Measurements from ENCODE around the gene TBC1D4.
"Not testable (repeated sequence)": the region's sequence is repeated elsewhere in the genome, so short reads cannot be mapped to it uniquely, and the experiment has no call there.

Gene TBC1D4

DNA sequence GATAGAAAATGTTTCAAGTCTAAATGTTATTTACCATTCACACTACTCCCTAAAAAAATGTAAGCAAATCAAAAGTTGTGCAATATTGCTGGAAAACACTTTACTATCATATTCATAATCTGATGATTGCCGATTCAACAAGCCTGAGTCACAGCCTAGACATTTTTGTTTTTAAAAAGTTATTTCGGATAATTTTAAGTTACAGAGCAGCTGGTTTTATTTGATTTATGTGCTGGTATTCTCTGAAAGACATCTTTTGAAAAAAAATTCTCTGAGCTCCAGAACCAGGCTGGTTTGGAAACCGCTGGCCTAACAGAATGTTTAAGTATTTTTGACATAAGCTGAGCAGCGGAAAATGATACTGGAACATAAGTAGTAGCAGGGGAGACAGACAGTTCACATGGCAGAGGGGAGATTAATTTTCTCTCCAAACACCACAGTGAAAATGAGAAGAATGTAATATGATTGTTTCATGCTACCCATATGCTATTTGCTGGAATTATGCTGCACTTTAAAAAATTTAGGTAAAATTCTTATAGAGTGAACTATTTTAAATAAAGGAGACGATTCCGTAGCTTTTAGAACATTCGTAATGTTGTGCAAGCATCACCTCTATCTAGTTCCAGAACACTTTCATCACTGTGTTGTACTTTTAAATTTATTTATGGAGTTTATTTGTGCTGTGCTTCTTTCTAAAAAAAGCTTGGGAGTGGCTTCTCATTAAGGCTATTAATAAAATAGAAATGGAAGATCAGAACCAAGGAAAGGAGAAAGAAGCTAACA is 36.1 kb downstream of the TBC1D4 start:
- Histone ChIP-seq H3K9ac (ENCODE audit: low read depth, low read length) (peak overlapping the region; percentile 33), H3K4me2 (ENCODE audit: low read length) (peak overlapping the region; percentile 71), H3K27me3 (ENCODE audit: control insufficient read depth, insufficient read depth, low read length) (no peaks in the 10 kb centered on the region), H3K9me3 (replicated peaks; ENCODE audit: low read length) (no peaks in the 10 kb centered on the region), H3K36me3 (ENCODE audit: insufficient read depth, low read length) (no peaks in the 10 kb centered on the region), H3K4me3 (ENCODE audit: low read length) (peak overlapping the region; percentile 40), H3K4me1 (ENCODE audit: control insufficient read depth, insufficient read depth, low read length) (peaks cover 15% of the 10 kb centered on the region)

DNA sequence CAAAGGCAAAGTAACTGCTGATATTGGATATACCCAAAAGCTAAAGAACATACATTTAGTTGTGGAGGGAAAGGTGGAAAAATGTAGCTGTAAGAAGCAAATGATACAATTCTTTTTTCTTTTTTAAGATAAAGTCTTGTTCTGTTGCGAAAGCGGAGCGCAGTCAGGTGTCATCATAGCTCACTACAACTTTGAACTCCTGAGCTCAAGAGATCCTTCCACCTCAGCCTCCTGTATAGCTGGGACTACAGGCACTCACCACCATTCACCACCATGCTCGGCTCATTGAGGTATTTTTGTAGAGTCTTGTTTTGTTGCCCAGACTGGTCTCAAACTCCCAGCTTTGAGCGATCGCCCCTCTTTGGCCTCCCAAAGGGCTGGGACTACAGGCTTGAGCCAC is 38.0 kb downstream of the TBC1D4 start:
- Histone ChIP-seq H3K36me3 (ENCODE audit: insufficient read depth, low read length) (no peaks in the 10 kb centered on the region), H3K9me3 (replicated peaks; ENCODE audit: low read length) (no peaks in the 10 kb centered on the region), H3K27me3 (ENCODE audit: control insufficient read depth, insufficient read depth, low read length) (no peaks in the 10 kb centered on the region), H3K4me1 (ENCODE audit: control insufficient read depth, insufficient read depth, low read length) (peaks cover 15% of the 10 kb centered on the region), H3K4me2 (ENCODE audit: low read length) (no peak overlapping the region), H3K9ac (ENCODE audit: low read depth, low read length) (no peak overlapping the region), H3K4me3 (ENCODE audit: low read length) (no peak overlapping the region)

DNA sequence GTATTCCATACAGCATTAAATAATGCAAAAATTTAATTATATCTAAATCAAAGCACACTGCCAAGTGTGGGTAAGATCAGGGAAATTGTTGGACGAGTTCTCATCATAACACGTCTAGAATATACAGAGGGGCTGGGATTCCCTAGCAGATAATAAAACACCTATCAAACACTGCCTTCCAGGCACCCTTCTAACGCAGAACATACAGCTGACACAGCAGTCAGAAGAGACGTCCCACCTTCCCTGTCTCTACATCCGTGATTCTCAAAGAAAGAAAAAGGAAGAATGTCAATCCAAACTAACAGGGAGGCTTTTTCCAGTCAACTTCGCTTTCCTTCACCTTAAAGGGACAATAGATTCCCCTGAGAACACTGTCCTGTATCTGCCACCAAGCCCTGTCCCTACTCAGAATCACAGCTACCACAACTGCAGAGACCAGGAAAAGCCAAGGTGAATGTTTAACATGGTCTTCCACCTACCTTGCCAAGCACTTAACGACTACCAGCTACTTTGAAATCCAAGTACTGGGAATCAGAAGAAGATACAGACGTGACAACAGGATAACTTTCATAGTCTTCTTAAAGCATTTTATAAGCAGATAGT is 38.5 kb downstream of the TBC1D4 start:
- Histone ChIP-seq H3K27me3 (ENCODE audit: control insufficient read depth, insufficient read depth, low read length) (no peaks in the 10 kb centered on the region), H3K4me3 (ENCODE audit: low read length) (no peak overlapping the region), H3K4me2 (ENCODE audit: low read length) (no peak overlapping the region), H3K4me1 (ENCODE audit: control insufficient read depth, insufficient read depth, low read length) (peaks cover 15% of the 10 kb centered on the region), H3K9me3 (replicated peaks; ENCODE audit: low read length) (no peaks in the 10 kb centered on the region), H3K36me3 (ENCODE audit: insufficient read depth, low read length) (no peaks in the 10 kb centered on the region), H3K9ac (ENCODE audit: low read depth, low read length) (no peak overlapping the region)

DNA sequence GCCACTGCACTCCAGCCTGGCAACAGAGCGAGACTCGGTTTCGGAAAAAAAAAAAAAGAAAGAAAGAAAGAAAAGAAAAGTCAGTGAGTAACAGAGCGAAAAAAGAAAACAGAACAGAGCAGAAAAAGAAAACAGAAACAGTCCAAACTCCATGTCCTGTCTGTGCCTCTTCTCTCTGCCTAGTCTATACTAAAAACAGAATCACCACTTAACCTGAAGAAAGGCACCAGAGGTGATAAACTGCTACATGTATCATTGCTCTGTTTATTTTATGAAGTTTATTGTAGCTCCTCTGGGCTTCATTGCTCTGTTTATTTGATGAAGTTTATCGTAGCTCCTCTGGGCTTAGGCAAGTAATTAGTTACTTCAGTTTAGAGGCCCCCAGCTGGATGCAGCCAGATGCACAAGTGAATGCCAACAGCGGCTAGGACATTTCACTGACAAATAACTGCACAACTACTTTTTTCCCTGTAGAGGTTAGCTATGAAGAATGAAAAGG is 39.2 kb downstream of the TBC1D4 start:
- no peaks in the 10 kb centered on the region for H3K36me3 ChIP-seq (ENCODE audit: insufficient read depth, low read length)
- peaks cover 15% of the 10 kb centered on the region for H3K4me1 ChIP-seq (ENCODE audit: control insufficient read depth, insufficient read depth, low read length)
- no peaks in the 10 kb centered on the region for H3K9me3 ChIP-seq (replicated peaks; ENCODE audit: low read length)
- H3K4me2 ChIP-seq (ENCODE audit: low read length): no peak overlapping the region
- H3K4me3 ChIP-seq (ENCODE audit: low read length): no peak overlapping the region
- H3K9ac ChIP-seq (ENCODE audit: low read depth, low read length): no peak overlapping the region
- H3K27me3 ChIP-seq (ENCODE audit: control insufficient read depth, insufficient read depth, low read length): no peaks in the 10 kb centered on the region

DNA sequence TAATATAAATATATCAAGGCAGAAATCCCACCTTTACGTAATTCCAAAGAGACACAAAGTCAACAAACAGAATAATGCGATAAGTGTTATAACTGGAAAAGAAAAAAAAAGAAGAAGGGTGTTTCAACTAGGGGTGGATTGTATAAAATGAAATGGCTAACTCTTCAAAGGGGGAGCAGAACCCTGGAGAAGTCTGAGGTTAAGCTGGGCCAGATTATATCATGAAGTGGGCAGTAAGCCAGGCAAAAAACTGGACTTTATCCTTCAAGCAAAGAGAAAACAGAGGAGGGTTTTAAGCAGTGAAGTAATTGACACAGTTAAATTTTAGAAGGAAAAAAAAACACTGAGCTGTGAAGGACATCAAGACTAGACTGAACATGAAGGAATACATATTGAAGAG is 41.9 kb downstream of the TBC1D4 start:
- Histone ChIP-seq H3K9me3 (replicated peaks; ENCODE audit: low read length) (no peaks in the 10 kb centered on the region), H3K27me3 (ENCODE audit: control insufficient read depth, insufficient read depth, low read length) (no peaks in the 10 kb centered on the region), H3K4me1 (ENCODE audit: control insufficient read depth, insufficient read depth, low read length) (peaks cover 6% of the 10 kb centered on the region), H3K9ac (ENCODE audit: low read depth, low read length) (no peak overlapping the region), H3K36me3 (ENCODE audit: insufficient read depth, low read length) (no peaks in the 10 kb centered on the region), H3K4me3 (ENCODE audit: low read length) (no peak overlapping the region), H3K4me2 (ENCODE audit: low read length) (no peak overlapping the region)

DNA sequence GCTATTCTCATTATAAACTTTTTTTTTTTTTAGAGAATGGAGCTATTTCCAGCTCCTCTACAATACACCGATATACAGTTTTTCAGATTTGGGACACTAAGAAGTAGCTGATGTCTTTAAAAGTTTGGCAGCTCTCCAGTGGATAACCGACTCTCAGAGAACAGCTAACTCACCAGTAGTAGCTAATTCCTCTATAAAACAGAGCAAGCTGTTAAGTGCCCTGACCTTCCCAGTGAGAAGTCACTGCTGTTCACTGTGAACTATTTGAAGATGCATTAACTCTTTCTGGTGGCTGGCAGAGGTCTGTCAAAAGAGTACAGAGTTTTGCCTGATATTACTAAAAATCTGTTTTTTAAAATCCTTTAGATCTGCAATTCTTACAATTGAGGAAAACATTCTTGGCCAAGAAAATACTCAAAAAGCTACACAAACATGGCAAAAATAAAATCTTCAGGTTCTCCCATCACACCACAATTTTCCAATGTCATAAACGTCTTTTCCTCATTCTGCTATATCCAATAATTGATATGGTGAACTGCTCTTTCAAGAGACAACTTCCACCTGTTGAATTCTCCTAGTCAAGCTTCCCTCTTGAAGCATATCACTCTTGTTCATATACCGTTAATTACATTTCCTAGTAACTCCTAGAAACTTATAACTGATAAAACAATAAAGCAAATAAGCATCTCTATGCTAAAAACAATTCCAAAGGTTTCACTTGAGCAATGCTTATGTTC is 44.2 kb downstream of the TBC1D4 start:
- Histone ChIP-seq H3K9me3 (replicated peaks; ENCODE audit: low read length) (no peaks in the 10 kb centered on the region), H3K27me3 (ENCODE audit: control insufficient read depth, insufficient read depth, low read length) (no peaks in the 10 kb centered on the region), H3K4me2 (ENCODE audit: low read length) (no peak overlapping the region), H3K4me1 (ENCODE audit: control insufficient read depth, insufficient read depth, low read length) (peaks cover 10% of the 10 kb centered on the region), H3K9ac (ENCODE audit: low read depth, low read length) (no peak overlapping the region), H3K4me3 (ENCODE audit: low read length) (no peak overlapping the region), H3K36me3 (ENCODE audit: insufficient read depth, low read length) (no peaks in the 10 kb centered on the region)

DNA sequence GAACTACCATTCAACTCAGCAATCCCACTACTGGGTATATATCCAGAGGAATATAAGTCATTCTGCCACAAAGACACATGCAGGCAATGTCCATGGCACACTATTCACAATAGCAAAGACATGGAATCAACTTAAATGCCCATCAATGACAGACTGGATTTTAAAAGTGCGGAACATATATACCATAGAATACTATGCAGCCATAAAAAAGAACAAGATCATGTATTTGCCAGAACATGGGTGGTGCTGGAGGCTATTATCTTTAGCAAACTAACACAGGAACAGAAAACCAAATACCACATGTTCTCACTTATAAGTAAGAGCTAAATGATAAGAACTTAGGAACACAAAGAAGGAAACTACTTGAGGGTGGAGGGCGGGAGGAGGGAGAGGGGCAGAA is 47.8 kb downstream of the TBC1D4 start:
- H3K4me1 ChIP-seq (ENCODE audit: control insufficient read depth, insufficient read depth, low read length): peaks cover 11% of the 10 kb centered on the region
- H3K4me3 ChIP-seq (ENCODE audit: low read length); H3K27me3 ChIP-seq (ENCODE audit: control insufficient read depth, insufficient read depth, low read length); H3K4me2 ChIP-seq (ENCODE audit: low read length); H3K9me3 ChIP-seq (replicated peaks; ENCODE audit: low read length); H3K9ac ChIP-seq (ENCODE audit: low read depth, low read length); H3K36me3 ChIP-seq (ENCODE audit: insufficient read depth, low read length): not testable (repeated sequence)

DNA sequence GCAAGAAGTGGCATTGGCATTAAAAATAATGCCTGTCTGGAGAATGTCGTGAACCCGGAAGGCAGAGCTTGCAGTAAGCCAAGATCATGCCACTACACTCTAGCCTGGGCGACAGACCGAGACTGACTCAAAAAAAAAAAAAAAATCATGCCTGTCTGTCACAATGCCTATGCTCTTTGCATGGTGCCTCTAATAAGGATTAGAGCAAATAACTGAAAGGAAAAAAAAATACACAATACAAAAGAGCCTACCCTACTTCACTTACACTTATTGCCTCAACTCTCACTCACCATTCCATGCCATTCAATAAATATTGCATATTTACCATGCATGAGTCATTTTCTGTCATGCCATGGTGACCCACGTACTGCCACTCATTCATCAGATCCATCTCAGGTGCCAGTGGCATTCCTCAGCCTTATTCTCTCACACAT is 49.1 kb downstream of the TBC1D4 start:
- Histone ChIP-seq H3K9ac (ENCODE audit: low read depth, low read length) (no peak overlapping the region), H3K36me3 (ENCODE audit: insufficient read depth, low read length) (no peaks in the 10 kb centered on the region), H3K4me2 (ENCODE audit: low read length) (no peak overlapping the region), H3K4me1 (ENCODE audit: control insufficient read depth, insufficient read depth, low read length) (peaks cover 11% of the 10 kb centered on the region), H3K9me3 (replicated peaks; ENCODE audit: low read length) (no peaks in the 10 kb centered on the region), H3K27me3 (ENCODE audit: control insufficient read depth, insufficient read depth, low read length) (no peaks in the 10 kb centered on the region), H3K4me3 (ENCODE audit: low read length) (no peak overlapping the region)

DNA sequence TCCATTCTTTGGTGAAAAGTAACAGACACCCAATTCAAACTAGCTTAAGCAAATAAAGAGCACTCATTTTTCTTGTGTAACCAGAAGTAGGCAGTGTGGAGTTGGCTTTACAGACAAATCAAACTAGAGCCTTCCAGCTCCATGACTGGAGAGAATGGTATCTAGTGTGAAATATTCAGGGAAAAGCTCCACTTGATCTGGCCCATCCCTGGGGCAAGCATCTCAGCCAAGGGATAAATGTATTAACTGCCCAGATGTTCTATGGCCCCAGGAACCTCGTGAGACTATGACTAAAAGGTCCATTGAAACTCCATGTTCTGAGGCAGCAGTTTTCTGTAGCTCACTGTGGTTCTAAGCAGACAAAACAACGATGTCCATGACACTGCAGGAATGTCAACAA is 49.9 kb downstream of the TBC1D4 start:
- no peak overlapping the region for H3K4me2 ChIP-seq (ENCODE audit: low read length)
- no peaks in the 10 kb centered on the region for H3K27me3 ChIP-seq (ENCODE audit: control insufficient read depth, insufficient read depth, low read length)
- H3K9me3 ChIP-seq (replicated peaks; ENCODE audit: low read length): no peaks in the 10 kb centered on the region
- no peak overlapping the region for H3K9ac ChIP-seq (ENCODE audit: low read depth, low read length)
- no peak overlapping the region for H3K4me3 ChIP-seq (ENCODE audit: low read length)
- H3K4me1 ChIP-seq (ENCODE audit: control insufficient read depth, insufficient read depth, low read length): peaks cover 5% of the 10 kb centered on the region
- no peaks in the 10 kb centered on the region for H3K36me3 ChIP-seq (ENCODE audit: insufficient read depth, low read length)

DNA sequence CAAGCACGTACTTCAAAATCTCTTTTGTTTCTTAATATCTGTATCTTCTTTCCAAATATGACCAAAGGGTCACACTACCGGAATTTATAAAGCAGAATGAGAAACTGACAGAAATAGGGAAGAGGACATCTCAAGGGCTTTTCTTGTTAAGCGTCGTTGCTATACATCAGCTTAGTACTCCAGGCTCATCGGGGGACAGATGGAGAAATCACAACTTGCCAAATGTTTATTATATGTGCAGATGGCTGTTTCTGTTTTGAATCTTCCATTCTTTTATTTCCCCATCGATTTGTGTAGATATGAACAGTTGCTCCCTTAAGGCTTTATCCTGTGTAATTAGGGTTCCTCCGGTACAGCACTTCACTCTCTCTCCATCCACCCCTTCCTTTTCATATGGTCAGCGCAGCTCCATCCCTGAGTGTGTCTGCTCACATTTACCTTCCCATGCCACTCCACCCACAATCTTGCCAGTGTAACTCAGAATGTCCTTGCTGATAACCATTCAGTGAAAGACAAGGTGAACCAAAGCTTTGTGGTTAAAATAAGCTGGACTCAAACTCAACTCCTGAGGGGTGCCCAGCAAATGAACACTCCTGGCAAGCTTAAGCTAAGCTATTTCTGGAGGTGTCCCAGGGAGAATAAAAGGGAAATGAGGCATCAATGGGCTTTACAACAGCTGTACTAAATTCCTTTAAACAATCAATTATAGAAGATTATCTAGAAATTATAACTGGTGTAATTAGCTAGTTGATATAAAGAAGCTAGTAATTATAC is 51.3 kb downstream of the TBC1D4 start:
- H3K9ac ChIP-seq (ENCODE audit: low read depth, low read length): no peak overlapping the region
- no peak overlapping the region for H3K4me3 ChIP-seq (ENCODE audit: low read length)

DNA sequence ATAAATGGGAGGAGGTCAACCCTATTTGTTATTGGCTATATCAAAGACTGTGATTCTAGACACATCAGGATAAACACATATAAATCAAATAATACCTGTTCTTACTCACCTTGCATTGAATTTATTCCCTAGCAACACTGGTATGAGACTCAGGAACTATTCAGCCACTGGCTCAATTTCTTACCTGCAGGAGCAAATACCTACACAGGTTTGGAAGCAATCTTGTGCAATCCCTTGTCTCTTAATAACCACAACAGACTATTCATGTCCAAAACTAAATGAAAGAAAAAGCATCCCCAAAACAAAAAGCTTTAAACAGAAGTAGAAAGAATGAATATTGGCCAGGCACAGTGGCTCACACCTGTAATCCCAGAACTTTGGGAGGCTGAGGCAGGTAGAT is 55.5 kb downstream of the TBC1D4 start:
- Histone ChIP-seq H3K36me3 (ENCODE audit: insufficient read depth, low read length) (no peaks in the 10 kb centered on the region), H3K9ac (ENCODE audit: low read depth, low read length) (no peak overlapping the region), H3K27me3 (ENCODE audit: control insufficient read depth, insufficient read depth, low read length) (no peaks in the 10 kb centered on the region), H3K4me2 (ENCODE audit: low read length) (no peak overlapping the region), H3K4me1 (ENCODE audit: control insufficient read depth, insufficient read depth, low read length) (no peaks in the 10 kb centered on the region), H3K9me3 (replicated peaks; ENCODE audit: low read length) (no peaks in the 10 kb centered on the region), H3K4me3 (ENCODE audit: low read length) (no peak overlapping the region)

More for the DNA sequence above, 51.3 kb downstream of the TBC1D4 start:
- peaks cover 5% of the 10 kb centered on the region for H3K4me1 ChIP-seq (ENCODE audit: control insufficient read depth, insufficient read depth, low read length)
- H3K27me3 ChIP-seq (ENCODE audit: control insufficient read depth, insufficient read depth, low read length): no peaks in the 10 kb centered on the region
- H3K9me3 ChIP-seq (replicated peaks; ENCODE audit: low read length): no peaks in the 10 kb centered on the region
- no peak overlapping the region for H3K4me2 ChIP-seq (ENCODE audit: low read length)
- H3K36me3 ChIP-seq (ENCODE audit: insufficient read depth, low read length): no peaks in the 10 kb centered on the region

Data from skeletal muscle satellite cell (primary cell).